PFSK-1 (cell line): ENCODE measurements around the gene CCND3.
A peak's percentile ranks its signal among the peaks of the same experiment; 100 is the strongest.

ENCODE experiments used
- POLR2AphosphoS5 ChIP-seq: IDR thresholded peaks from 2 replicates; pipeline ENCODE4 v1.6.1; 2012; ENCODE audit warnings: low read depth, mild to moderate bottlenecking, control low read depth, low read length, moderate library complexity
- SIN3A ChIP-seq: IDR thresholded peaks from 2 replicates; pipeline ENCODE4 v1.6.1; 2012; ENCODE audit warnings: mild to moderate bottlenecking, low read length, moderate library complexity, borderline replicate concordance; ENCODE audit not compliant: insufficient read depth
- TF ChIP-seq, protein P1 (sequence below), 2 experiments: IDR thresholded peaks; 2 replicates each; pipeline versions ENCODE4 v1.6.1 to v1.8.0; 2011 to 2012; ENCODE audit warnings: low read depth in 2 of 2, low read length in 2 of 2, control low read depth in 1 of 2, inconsistent platforms in 1 of 2, mild to moderate bottlenecking in 1 of 2, moderate library complexity in 1 of 2; ENCODE audit not compliant: insufficient read depth in 1 of 2

- no peak for TF ChIP-seq SIN3A
- TF ChIP-seq POLR2AphosphoS5 = 0 out of 2 replicates have a peak, but pooled peaks have one; percentile 15
- TF ChIP-seq, protein P1, sequence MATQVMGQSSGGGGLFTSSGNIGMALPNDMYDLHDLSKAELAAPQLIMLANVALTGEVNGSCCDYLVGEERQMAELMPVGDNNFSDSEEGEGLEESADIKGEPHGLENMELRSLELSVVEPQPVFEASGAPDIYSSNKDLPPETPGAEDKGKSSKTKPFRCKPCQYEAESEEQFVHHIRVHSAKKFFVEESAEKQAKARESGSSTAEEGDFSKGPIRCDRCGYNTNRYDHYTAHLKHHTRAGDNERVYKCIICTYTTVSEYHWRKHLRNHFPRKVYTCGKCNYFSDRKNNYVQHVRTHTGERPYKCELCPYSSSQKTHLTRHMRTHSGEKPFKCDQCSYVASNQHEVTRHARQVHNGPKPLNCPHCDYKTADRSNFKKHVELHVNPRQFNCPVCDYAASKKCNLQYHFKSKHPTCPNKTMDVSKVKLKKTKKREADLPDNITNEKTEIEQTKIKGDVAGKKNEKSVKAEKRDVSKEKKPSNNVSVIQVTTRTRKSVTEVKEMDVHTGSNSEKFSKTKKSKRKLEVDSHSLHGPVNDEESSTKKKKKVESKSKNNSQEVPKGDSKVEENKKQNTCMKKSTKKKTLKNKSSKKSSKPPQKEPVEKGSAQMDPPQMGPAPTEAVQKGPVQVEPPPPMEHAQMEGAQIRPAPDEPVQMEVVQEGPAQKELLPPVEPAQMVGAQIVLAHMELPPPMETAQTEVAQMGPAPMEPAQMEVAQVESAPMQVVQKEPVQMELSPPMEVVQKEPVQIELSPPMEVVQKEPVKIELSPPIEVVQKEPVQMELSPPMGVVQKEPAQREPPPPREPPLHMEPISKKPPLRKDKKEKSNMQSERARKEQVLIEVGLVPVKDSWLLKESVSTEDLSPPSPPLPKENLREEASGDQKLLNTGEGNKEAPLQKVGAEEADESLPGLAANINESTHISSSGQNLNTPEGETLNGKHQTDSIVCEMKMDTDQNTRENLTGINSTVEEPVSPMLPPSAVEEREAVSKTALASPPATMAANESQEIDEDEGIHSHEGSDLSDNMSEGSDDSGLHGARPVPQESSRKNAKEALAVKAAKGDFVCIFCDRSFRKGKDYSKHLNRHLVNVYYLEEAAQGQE (IDR thresholded peaks at IDR 0.05; ENCODE audit: insufficient read depth in 1 of 2, low read depth in 2 of 2, low read length in 2 of 2) = no peak
Measured at GRCh38 chr6:41936073-41936837, 5.4 kb downstream of the CCND3 start.
